Measurements from ENCODE around the gene SLC10A7.

SLC10A7 gene

DNA sequence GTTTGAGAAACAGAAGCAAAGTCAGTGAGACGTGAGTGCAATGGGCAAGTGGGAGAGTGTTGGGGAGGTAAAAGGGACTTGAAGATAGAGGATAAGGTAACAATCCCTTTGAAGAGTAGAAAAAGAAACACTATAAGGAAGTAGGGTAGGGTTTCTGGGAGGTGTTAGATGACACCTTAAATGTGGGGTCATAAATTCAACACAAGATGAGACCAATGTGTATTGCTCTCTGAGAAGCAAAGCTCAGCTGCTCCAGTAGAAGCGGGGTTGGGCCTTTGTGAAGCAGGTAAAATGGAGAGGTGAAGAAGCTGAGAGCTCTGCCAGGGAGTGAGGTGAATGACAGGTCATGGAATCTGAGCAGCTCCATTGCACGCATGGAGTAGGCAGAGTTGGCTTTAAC lies 222.1 kb downstream of the SLC10A7 start:
- no peak for DNase-seq

DNA sequence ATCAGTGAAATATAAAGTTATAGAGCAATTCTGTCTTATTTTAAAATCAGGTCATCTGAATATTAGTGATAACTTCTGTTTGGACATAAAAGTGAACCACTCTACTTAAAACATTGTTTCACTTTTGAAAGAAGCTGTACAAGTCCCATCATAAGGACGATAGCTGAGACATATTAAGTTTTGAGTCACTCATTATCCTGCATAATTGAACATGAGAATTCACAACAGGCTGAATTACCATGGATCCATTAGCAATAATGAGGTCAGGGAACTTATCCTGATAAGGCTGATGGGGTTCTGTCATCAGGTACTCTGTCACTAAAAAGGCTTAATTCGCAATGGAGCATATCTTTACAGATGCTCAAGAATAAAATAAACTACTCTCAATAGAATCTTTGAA lies 227.0 kb downstream of the SLC10A7 start:
- DNase-seq, result no peak

DNA sequence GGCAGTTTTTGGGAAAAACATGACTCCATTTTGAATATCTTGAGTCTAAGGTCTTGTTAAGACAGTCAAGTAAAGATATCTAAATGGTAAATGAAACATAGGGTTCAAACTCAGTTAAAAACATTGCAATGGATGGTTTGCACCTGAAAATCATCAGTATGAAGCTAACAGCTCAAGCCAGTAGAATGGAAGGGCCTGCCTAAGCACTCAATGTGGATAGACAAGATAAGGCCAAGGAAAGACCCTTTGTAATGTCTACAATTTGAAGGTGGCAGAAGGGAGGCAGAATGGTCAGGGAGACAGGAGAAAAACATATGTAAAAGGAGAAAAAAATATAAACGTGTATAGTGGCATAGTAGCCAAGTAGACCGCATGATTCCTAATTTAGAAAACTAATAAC lies 229.2 kb downstream of the SLC10A7 start:
- DNase-seq, result no peak

DNA sequence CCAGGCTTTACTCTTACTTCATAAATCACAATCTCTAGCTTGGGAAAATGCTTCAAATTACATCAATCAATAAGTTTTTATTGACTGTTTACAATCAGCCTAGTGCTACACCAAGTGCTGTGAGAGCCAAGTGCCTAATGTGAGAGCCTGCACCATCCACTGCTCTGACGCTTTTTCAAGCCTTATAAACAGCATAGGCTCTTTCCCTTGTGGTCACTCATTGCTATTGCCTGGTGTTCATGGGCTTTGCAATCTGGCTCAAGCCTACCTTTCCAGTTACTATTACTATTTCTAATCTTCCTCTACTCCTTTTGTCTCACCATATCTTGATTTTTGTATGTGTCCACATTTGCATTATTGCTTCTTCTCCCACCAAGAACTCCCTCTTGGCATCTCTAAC lies 230.4 kb downstream of the SLC10A7 start:
- no peak for DNase-seq

DNA sequence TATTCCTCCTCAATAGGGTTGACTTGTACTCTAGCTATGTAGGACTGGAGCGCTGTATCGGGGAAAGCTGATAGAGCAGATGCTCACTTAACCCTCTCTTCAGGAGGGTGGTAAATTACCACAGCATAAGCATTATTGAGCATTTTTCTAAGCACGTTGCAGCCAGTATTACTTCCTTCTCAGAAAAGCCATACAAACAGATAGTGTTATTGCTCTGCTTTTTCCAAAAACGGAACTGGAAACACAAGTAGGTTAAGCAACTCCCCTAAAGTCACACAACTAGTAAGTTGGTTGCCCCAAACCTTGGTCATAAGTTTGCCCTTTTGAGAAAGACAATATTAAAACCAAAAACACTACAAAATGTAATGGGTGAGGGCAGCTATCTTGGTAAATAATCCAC lies 233.5 kb downstream of the SLC10A7 start:
- no peak for DNase-seq

DNA sequence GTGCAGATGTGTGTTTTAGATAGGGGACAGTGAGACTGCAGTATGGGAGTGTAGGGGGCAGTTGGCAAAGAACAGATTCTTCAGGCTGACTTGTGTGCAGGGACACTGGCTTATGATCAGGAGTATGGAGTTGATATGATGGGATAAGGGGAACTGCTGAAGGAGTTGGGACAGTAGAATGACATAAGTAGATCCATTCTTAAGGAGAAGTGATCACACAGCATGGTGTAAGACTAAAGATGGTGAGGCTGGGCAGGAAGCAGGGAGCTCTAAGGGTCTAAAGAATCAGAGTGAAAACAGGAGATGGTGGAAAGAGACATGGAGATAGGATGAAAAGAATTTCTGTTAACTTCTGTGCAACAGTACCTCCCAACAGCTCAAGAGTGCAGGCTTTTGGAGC lies 236.7 kb downstream of the SLC10A7 start:
- DNase-seq, result no peak

DNA sequence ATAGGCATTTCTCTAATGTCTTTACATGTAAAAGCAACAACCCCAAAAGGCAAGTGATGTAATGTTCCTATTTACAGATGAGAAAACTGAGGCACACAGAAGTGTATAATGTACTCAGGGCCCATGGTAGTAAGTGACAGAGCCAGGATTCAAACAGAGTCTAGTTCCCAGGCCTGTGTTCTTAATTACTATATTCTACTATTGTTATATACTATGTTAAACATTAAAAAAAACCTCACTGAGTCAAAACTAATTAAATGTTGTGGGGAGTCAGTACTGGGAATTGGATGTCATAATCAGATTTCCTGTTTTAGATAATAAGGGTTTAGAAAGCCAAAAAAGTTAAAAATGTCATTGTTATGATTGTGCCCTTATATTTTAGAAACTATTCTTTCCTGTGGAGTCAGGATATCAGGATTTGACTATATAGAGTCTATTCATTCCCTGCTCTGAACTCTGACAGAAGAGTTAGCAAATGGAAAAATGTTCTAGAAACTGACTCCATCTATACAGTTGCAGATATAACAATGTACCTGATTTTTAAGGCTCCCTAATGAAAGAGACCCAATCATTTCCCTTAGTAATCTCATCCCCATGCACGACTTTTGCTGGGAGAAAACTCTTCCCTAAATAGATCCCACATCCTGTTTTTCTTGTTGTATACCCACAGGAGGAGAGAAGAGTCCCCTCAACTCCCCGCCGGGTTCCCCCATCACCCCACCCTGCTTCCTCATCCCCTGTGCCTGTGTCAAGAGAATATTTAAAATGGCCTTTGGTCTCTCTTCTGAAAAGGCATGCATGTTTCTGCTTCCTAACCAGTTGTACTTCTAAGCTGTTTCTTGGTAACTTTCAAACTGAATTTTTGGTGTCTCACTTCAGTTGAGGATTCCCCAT lies 237.7 kb downstream of the SLC10A7 start:
- no peak for DNase-seq

DNA sequence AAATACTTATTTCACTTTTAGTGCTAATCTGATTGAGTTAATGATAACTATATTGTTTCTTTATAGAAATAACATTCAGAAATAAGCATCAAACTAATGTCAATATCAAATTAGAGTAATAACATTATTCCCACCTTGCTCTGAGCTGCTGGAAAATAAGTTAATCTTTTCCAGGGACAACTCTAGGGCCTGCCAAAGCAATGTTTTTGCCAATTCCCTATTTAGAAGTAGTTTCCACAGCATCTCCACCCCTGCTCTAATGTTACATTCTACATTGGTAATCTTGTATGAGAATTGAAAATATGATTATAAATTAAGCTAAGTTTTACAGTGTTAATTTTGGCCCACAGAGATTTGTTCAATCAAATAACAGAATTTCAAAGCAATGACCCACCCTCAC lies 239.1 kb downstream of the SLC10A7 start:
- no peak for DNase-seq

DNA sequence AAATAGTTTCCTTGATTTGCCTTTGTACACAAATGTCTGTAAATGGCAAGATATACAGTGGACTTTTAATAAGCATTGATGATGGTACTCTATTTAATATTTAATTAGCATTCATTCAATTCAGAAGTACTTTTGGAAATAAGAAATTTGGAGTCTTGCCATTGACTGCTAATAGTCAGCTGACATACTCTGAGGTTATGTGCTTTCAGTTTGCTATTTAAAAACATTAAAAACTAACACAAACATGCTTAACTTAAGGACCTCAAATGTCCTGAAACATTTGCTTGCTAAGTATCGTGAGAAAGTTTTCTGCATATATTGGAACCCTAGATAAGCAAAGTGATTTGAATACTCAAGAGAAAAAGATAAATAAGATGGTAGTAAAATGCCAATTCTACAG lies 242.8 kb downstream of the SLC10A7 start:
- no peak for DNase-seq

DNA sequence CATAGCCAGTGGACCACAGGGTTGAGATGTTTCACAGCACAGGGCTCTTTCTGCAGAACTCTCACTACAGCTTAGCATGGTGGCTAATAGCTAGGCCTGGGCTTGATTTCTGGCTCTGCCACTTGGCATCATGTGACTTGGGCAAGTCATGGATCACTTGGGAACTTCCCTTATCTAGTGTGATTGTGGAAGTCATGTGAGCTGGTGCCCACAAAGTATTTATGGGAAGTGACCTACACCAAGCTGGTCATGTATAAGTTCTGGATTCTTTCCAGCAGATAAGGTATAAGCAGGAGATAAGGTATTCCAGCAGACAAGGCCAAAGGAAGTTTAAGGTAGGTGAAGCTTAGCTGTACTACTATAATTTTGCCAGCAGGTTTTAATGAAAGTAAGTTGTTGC lies 246.4 kb downstream of the SLC10A7 start:
- DNase-seq, result no peak

DNA sequence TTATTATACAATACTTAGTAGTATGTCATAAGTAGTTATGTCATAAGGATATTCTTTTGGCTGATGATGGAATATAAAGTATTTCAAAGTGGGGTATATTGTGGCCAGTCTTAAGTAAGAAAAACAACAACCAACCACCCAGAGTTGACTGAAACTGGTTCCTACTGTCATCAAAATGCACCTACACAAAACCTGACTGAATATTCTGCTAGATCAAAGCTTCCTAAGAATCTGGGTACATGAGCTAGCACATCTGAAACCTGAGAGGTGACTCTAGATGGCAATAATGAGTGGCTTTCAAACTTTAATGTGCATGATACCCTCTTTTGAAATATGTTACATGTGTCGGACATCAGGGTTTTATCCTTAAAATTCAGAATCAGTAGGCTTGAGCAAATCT lies 247.0 kb downstream of the SLC10A7 start:
- DNase-seq, result no peak

DNA sequence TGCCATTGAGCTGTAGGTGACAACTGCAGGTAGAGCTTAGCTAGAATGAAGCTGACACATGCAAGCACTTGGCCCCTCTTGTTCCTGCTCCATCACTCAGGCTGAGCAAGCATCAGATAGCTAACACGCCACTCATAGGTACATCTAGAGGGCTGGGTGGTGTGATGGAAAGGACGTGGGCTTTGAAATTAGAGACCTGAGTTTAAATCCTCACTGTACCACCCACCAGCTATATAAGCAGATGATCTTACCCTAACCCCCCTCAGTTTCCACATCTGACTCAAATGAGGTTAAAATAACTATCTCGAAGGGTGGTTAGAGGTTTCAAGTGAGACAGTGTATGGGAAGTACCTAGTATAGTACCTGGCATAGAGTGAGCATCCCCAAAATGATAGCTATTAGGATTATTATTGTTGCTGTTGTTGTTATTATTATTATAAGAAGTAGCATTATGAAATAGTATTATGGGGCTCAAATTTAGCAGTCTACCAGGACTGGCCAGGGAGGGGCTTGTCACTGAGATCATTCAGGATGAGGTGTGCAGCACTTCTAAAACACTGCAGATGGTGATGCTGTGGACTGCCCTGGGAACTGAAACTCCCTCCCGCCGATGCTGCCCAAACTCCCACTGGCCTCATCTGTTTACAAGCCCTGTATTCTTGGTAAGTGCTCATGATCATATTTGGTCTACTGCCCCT lies 248.4 kb downstream of the SLC10A7 start:
- DNase-seq, result no peak

DNA sequence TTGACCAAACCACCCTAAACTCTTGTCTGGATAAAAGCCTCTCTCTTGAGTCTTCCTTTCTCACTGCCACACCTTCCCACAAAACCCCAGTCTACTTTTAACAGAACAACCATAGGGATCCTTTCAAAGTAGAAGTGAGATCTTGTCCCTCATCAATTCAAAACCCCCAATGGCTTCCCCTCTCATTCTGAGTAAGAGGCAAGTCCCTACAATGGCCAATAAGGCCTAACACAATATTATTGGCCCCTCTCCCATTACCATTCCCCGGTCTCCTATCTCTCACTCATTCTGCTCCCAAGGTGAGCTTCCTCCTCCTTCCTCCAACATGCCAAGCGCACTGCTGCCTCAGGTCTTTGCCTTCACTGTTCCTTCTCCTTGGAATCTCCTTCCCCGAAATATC lies 250.3 kb downstream of the SLC10A7 start:
- no peak for DNase-seq

DNA sequence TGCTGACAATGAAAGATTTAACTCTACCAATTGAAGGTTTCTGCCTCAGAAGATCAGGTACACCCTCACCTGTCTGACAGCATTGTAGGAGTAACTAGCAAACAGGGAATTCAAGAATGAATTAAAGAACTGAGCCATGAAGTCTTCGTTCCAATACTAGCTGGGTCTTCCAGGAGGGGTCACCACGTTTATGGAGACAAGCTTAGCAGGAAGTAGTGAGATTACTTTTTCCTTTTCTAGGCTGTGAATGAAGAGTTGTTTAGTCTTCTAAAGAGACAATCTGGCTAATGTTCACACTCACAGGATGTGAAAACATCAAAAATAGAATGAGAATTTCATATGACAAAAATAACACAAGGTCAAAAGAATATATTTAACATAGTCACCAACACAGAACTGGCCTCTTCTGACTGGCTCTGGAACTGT lies 252.5 kb downstream of the SLC10A7 start:
- DNase-seq, result no peak

DNA sequence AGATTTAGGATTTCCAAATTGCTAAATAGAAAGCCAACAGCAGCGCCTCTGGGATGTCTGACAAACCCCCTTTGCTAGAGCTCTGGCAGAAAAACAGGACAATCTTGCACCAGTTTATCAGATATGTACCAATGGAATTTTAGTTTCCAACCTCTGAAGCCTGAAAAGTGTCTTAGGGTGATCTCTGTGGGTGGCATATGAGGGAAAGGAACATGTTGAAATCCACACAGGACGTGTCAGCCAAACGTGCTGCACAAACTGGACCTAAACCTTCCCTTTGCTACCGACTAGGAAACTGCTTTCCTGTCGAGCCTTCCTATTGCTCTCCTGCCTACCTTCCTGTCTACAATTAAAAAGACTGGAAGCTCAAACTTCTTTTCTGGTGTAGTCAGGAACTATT lies 253.9 kb downstream of the SLC10A7 start:
- no peak for DNase-seq

DNA sequence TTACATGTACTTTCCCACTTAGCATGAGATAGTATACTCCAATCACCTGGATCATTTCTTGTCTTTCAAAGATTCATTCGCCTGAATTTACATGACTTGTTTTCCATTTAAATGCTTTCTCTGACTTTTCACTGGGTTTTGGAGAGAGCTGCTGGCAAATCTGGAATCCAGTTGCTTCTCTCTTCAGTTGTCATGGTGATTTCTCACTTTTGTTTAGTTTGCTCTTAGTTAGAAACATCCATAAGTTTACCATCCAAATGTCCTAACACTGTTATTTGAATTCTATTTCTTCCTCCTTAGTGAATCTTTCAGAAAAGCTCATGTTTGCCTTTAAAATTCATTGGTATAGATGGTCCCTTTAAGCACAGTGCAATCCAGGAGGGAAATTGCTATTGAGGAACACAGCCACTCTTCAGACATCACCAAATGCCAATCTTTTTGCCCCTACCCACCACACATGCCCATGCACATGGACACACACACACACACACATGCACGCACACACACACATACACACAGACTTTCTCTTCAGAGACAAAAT lies 255.7 kb downstream of the SLC10A7 start:
- DNase-seq, result no peak

DNA sequence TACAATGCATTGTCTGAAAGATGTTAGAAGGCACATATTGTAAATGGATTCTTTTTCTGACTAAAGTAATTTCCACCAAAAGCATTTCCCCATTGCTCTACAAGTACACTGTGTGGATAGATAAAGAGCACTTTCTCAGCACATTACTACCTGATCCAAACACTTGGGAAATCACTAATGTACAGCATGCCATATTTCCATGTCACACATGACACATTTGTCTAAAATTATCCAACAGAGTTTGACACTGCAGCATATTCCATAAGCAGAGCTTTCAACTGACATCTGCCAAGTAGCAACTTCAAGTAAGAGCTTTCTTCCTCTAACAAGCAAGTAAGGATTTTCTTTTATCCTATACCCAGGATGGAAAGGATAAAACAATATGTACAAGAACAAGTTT lies 257.9 kb downstream of the SLC10A7 start:
- no peak for DNase-seq

DNA sequence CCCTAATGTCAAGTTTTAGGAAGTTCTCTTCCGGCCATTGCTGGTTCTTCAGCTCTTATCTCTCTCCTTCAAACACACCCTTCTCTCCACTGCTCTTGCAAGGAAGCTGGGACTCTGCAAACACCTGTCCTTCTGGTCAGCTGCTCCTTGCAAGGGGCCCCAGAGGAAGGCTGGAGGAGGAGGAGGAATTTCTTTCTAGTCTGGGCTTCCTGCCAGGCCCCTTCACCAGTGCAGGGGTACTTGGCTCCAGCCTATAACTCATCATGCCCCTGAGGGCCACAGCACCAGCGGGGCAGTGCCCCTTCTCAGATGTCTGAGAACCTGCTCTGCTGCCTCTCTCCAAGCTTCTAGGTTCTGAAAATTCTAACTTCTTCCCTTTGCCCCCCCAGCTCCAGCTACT lies 260.7 kb downstream of the SLC10A7 start:
- DNase-seq, result no peak

DNA sequence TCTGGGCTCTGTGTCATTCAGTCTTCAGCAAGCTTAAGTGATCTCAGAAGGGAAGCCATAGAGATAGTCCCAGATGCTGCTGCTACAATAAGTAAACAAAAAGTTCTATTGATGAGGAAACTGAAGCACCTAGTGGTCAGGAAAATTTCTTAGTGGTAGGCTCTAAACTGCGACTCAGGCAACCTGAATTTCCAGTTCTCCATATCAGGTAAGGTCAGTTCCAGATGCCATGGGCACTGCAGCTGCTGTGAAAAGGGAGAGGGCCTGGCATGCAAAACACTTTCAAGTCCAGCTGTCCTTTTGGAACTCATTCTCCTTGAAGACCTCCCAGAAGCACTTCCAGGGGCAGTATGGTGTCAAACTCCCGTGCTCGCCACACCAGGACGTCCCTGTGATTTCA lies 261.2 kb downstream of the SLC10A7 start:
- DNase-seq, result no peak

DNA sequence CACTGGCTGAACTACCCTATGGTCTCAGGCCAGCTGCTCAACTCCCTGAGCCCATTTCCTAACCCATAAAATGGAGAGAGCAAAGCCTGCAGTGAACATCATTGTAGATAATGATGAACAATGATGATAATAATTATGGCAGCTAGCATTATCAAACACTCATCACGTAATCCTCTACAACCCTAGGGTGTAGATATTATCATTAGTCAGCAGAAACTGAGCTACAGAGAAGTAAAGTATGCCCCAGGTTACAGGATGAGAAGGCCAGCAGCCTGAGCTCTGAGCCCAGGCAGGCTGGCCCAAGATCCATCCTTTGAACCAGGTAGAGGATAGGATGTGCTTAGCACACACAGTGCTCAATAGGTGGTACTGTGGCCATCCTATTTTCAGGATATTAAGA lies 264.2 kb downstream of the SLC10A7 start:
- DNase-seq, result no peak

DNA sequence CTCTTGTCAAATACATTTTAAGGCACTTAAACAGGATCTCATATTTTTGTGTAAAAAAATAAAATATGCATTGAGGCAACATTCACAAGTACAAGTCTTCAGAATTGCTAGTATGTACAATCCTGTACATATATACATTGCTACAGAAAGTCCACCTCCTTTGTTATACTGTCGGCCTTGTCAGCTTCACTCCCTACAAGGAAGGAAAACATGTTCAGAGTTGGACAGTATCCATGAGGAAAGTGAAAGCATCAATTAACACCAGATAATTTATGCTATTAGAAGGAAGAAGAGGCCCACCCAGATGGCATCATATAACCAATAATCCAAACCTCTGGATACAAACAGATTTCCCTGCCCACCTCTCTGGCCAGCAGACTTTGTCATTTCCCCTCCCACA lies 265.4 kb downstream of the SLC10A7 start:
- no peak for DNase-seq

DNA sequence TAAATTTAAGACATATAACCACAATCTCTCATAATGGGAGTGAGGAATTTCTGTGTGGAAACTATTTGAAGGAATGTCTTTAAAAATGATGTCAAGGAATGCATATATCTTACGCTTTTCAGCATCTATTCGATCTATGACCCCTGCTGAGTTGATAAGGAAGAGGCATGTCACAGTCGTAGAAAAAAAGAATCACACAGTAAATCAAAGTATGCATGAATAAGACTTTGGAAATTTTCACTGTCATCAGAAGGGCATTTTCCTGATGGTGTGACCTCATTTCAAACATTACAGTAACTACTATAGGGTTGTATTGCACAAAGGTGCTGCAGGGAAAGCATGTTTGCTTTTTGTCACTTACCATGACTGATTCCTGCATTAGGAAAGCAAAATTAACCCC lies 265.9 kb downstream of the SLC10A7 start:
- no peak for DNase-seq

DNA sequence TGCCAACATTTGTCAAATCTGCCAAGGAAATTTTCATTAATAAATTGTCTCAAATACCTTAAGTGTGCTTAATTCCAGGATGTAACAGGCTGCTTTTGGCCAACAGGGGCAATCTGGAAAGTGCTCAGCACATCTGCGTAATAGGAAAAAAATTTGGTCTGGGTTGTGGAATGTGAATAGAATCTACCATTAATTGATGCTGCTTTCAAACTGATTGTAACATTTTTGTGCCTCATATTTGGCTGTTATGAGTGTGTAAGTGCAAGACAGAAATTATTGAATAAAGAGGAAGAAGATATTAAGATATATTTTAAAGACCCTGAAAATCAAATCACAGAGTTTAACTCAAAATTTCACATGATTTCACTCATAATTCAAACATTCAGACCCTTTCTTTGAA lies 266.3 kb downstream of the SLC10A7 start:
- no peak for DNase-seq

DNA sequence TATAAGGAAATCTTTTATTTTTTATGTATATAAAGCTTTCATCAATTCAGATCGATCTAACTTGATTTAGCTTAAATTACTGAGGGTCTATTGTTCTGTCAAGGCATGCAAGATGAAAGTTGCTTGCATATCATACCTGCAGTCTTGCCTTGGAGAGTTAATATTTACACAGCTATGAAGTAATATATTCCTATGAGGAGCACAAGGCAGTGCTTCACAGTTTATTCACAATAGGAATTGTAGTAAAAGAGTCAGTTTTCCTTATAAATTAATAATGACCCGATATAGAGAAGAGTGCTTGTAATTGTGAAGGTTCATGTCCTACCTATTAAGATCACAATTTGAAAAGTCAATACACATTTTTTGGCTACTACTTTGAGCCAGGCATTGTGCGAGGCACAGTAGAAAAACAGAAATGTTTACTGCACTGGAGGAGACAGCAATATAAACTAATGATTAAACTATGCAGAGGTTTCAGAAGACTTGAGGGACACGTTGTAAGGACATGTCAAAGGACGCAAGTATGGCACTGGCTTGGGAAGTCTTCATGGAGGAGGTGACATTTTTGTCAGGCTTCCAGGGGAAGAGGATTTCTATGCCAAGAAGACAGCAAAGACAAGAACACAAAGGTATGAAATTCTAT lies 268.6 kb downstream of the SLC10A7 start:
- no peak for DNase-seq

Measured in activated naive CD4-positive, alpha-beta T cell treated with Interleukin-2 at 50 U/mL for 16 hours (primary cell).